ENCODE measurements around the gene RAB4A.

The RAB4A gene

GRCh38 chr1:229280921-229281320 lies 10.0 kb downstream of the RAB4A start:
- no peak for TF ChIP-seq CTCF (IDR thresholded peaks at IDR 0.05; ENCODE audit: extremely low read depth, missing control alignments)
- no peak for DNase-seq (ENCODE audit: low spot score)

- no peak for TF ChIP-seq CTCF (IDR thresholded peaks at IDR 0.05; ENCODE audit: extremely low read depth, missing control alignments)
Measured at GRCh38 chr1:229281339-229281926, 10.5 kb downstream of the RAB4A start.

GRCh38 chr1:229282295-229282823 lies 11.4 kb downstream of the RAB4A start:
- TF ChIP-seq CTCF (IDR thresholded peaks at IDR 0.05; ENCODE audit: extremely low read depth, missing control alignments) = no peak
- DNase-seq (ENCODE audit: low spot score) = no peak

More at GRCh38 chr1:229281339-229281926, 10.5 kb downstream of the RAB4A start:
- no peak for DNase-seq (ENCODE audit: low spot score)

GRCh38 chr1:229283183-229283611 lies 12.3 kb downstream of the RAB4A start:
- TF ChIP-seq CTCF (IDR thresholded peaks at IDR 0.05; ENCODE audit: extremely low read depth, missing control alignments) = no peak
- DNase-seq (ENCODE audit: low spot score) = no peak

GRCh38 chr1:229284887-229285286 lies 14.0 kb downstream of the RAB4A start:
- TF ChIP-seq CTCF (IDR thresholded peaks at IDR 0.05; ENCODE audit: extremely low read depth, missing control alignments) = no peak
- DNase-seq (ENCODE audit: low spot score) = no peak

- no peak for DNase-seq (ENCODE audit: low spot score)
- TF ChIP-seq CTCF (IDR thresholded peaks at IDR 0.05; ENCODE audit: extremely low read depth, missing control alignments) = no peak
Measured at GRCh38 chr1:229285440-229285839, 14.5 kb downstream of the RAB4A start.

GRCh38 chr1:229286099-229286766 lies 15.3 kb downstream of the RAB4A start:
- no peak for DNase-seq (ENCODE audit: low spot score)
- no peak for TF ChIP-seq CTCF (IDR thresholded peaks at IDR 0.05; ENCODE audit: extremely low read depth, missing control alignments)

All from GM20000 (cell line).